Stimulated activated naive CD4-positive, alpha-beta T cell (primary cell): ENCODE measurements around the gene AHI1.

Source experiments
- DNase-seq, 6 experiments: peaks; one replicate each; lab custom pipeline; 2025; lab: John Stamatoyannopoulos, UW

AHI1 gene

DNA sequence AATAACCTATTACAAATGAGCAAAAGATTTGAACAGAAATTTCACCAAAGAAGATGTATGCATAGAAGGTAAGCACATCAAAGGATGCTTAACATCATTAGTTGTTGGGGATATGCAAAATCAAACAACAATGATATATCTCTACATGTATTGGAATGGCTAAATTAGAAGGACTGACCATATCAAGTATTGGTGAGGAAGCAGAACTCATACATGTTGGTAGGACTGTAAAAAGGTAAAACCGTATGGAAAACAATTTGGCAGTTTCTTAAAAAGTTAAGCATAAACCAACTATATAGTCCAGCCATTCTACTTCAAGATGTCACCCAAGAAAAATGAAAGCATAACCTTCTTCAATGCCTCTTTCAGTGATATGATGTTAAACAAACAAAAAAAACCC lies 202.5 kb downstream of the AHI1 start:
- DNase-seq, result no peak

DNA sequence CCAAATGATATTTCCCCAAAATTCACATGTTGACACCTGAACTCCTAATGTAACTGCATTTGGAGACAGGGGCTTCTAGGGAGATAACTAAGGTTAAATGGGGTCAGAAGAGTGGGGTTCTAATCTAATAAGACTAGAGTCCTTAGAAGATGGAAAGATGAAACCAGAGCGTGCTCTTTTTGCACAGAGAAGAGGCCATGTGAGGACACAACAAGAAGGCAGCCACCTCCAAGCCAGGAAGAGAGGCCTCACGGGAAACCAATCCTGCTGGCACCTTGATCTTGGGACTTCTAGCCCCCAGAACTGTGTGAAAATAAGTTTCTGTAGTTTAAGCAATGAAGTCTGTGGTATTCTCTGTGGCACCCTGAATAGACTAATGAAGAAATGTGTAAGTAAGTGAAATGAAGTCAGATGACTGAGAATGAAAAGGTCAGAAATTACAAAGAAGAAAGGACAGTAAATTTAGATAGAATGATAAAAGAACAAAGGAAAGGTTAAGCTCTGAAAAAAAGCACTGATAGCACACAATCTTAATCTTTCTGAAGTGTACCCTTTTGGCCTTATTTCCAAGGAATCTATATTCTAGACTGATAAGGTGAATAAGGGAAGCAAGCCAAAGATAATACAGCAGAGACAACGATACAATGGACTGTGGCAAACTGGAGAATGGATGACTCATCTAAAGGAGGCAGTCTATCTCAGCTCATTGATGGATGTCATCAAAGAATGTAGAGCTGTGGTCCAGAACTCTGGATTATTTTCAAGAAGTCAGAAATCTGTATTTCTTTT lies 206.1 kb downstream of the AHI1 start:
- no peak for DNase-seq

DNA sequence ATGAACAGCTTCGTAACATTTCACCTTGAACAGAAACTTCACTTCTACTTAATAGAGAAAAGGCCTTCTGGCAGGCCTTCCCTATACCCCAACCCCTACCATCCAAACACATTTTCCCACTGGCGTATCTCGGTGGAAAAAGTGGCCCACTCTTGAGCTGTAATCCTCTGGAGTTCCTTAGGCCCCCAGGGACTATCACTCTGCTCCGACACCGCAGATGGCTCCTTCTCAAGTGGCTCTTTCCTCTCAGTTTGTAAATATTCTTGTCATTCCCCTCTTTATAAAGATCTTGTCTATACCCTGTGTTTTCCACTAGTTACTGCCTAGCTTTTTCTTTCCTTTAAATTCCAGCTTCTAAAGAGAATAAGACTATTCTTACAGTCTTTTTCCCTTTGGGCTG lies 207.7 kb downstream of the AHI1 start:
- DNase-seq, result no peak

DNA sequence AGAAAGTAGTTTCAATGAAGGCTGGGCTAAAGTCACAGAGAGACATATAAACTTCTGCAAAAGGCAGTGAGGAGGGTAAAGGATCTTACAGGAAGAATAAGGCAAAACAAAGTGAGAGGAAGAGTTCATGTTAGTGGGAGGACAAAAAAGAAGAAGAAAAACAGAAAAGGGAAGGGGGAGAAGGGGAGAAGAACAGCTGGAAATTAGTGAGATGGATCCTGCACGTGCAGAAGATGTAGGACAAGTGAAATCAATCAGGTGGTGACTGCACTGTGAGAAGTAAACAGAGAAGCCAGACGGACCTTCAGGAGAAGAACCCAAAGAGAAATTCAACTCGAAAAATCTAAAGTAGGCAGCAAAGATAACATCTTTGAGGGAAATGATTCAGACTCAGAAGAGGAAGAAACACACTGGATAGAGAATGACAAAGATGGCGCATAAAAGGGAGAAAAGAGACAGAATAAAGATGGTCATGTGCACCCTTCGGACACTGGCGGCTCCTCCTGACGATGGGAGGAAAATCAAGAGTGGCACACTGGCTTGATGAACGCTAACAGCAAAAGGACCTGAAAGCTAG lies 210.5 kb downstream of the AHI1 start:
- DNase-seq, result no peak

DNA sequence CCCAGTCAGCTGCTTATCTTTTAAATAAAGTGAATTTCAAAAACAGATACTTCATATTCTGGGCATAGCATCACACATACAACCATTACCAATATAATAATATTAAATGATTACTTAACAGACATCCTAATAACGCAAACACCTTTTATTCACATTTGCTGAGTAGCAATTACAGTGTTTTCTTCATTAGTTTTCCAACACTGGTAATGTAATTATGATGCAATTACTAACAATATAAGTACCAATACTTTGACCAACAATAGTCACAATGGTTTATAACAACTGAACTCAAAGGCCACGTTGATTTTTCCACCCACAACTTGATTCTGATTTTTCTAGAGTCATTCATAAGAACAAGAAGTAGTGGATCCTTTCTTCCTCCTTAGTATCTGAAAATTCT lies 212.4 kb downstream of the AHI1 start:
- DNase-seq, result no peak

DNA sequence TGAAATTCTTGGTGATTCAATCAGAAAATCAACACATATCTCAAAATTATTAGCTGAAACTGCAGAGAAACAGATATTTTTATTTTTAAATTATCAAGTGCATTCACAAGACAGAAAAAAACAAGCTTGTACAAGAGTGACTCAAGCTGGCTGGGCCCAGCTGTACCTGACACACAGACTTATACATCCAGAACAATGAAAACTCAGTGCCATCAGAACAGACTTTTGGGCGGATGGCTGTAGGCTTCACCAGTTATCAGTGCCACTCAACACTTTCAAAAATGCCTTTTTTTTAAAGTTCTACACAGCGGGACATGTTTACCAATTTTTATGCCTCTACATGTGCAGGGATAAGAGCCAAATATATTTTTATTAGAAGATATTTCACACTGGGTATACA lies 213.6 kb downstream of the AHI1 start:
- DNase-seq, result no peak

DNA sequence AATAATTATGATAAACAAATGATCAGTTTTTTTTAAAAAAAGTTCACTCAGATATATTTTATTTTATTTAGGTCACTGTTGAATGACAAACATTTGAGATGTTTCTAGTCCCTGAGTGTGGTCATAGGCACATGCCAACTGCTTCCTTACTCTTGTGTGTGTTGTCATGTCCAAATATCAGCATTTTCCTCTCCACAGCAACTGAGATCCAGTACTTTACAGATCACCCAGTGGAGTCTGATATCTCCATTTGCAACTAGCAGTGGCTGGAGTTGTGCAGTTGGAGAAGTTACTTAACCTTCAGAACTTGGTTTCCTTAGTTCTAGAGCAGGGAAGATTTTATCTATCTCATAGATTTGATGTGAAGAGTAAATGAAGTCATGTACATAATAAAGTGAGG lies 215.1 kb downstream of the AHI1 start:
- DNase-seq, result no peak

DNA sequence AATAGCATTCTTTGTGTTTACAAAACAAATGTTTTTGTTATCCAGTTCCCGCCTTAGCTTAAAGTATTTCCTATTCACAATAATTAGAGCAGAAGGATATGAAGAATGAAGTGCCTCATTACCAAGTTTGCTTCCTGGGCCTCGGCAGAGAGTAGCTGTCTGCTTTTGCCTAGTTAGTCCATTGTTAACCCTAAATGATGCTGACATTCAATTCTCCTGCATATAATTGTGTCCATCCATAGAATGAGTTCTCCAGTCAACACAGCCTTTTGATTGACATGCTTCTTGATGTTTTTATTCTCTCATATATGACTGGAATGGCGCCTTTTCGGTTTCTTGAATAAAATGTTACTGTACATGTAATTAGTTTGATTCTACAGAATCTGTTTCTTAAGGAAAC lies 215.6 kb downstream of the AHI1 start:
- DNase-seq, result no peak

DNA sequence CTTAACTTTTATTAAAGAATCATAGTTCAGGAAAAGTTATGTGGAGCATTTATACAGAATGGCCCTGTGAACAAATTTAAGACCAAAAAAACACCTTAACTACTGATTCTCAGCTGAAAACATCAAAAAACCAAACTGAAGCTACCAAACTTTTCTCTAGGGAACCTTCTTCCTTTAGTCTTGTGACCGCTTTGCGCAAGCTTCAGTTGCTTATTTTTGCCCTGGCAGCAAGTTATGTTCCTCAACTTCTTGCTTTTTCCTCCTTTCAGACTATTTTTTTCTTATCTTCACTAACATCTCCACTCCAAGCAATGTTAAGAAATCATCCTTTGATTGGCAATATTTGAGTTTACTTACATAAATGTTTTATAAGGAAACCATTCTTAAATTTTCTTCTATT lies 216.3 kb downstream of the AHI1 start:
- no peak for DNase-seq

DNA sequence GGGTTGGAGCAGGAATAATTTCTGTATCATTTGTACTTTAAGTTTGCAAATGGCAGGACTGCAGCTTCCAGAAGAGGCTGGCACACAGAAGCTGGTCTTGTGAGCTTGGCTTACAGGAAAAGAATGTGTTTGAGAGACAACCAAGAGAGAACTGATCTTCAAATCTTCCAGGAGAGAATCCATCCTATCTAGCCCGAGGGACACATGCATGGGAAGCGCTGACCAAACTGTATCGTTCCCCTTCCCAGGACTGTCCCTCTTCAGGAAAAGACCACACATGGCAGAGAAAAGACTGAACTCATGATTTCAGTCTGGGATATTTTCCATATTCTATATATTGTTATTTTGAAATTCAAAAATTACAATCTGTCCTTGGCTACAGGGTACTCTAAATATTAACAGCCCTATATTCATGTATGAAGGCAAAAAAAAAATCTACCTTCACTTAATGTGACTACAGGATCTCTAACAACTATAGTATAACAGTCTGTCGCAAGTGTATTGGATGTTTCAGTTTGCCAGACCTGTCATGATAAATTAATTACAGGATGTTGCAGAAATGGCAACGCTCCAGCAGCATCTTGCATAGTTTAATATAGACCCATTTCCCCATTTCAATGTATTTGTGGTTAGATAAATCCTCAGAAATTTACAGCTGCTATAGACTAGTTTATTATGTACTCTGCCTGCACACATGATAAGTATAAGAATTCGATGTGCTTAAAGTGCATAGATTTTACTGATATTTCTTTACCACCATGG lies 217.0 kb downstream of the AHI1 start:
- DNase-seq, result no peak

DNA sequence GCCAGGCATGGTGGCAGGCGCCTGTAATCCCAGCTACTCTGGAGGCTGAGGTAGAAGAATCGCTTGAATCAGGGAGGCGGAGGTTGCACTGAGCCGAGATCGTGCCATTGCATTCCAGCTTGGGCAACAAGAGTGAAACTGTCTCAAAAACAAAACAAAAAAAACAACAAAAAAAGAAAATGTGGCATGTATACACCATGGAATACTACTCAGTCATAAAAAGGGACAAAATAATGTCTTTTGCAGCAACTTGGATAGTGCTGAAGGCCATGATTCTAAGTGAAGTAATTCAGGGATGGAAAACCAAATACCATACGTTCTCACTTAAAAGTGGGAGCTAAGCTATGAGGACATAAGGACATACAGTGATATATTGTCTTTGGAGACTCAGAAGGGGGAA lies 220.1 kb downstream of the AHI1 start:
- no peak for DNase-seq

DNA sequence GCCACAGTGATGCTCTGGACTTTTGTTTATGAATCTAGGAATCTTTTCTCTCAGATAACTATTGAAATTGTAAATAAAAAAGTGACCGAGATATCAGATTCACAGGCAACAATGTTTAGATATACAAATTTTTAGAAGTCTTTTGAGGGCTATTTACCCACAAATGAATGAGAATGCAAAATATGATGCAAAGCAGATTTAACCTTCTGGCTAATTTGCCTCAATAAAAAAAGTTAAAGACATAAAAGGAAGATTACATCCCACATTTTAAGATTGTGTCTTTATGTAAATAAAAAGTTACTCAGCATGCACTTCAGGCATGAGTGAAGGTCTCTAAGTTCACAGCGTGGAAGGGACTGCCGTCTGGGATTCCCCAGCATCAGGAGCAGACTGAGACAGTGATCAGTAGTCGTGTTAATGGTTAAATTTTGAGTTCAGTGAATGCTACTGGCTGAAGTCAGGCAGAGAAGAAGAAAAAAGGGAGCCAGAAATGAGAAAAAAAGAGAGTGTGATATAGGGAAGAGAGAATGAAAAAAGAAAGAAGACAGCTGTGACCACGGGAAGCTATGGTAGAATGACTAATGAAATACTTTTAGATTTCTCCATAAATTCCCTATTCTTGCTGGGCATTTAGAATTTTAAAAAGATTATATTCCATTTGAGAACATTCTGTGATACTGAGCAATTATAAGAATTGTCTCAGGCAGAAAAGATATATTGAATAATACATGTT lies 222.8 kb downstream of the AHI1 start:
- no peak for DNase-seq

DNA sequence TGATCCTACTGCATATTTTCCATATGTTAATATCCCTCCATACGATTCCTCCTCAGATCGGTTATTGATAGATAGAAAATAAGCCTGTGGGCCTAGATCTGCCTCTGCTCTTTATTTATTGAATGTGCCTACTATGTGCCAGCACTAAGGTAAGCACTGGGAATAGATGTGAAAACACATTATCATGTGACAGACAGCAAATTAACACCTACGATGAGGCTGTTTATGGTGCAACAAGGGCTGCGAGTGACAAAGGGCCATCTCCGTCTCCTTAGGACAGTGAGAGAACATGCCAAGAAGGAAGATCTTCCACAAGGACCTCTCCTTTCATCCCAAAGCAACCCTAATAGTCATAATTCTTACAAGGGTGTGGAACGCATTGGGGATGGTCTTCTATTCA lies 225.9 kb downstream of the AHI1 start:
- DNase-seq, result no peak

DNA sequence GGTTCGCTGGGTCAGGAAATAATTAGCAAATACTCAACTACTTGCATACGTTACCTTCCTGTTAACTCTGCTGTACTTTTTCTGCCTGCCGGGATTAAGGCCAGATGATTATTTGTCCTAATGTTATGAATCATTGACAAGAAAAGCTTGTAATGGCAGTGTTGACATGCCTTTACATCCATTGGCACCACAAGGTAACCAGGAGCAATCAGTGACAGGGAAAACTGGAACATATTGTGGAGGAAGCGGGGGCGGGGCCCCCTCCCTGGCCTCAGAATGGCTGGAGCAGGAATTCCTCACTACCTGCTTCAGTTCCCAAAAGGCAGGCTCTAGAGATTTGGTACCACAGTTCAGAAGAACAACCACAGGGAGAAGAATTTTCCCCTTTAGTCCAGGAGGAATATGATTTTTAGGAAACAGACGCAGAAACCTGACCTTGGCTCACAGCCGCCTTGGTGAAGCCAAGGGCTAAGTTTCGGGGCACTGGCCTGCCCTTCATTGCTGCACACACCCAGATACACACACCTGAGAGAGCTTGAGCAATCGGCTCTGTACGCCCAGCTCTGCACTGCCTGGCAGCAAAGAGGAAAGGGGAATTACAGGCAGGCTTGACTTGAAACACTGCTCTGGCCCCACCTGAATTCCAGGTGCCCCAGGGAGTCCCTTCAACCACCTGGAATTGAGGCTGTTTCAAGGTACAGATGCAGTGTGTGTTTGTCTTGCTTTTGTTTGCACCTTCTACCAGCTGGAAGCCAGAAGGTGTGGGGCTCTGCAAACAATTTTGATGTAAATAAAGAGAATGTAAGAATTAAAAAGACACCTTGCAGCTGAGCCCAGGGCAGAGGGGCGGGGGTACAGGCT lies 226.6 kb downstream of the AHI1 start:
- DNase-seq, result no peak

DNA sequence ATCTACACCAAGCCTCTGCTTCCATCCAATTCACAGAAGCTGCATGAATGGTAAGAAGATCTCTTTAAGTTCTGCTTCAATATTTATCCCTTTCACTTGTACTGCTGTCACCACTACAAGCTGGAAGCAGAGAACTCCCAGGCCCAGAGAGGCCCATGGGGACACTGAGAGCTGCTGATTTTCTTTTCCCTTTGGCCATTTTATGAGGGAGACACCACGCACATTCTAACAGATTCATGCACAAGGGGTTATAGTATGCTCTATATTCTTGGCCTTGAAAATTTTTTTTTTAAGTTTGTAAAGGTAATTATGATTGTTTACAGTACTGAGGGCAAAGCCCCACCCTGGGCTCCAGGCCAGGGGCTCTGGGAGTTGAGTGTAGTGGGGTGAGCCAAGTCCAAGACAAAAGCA lies 228.1 kb downstream of the AHI1 start:
- DNase-seq, result no peak

DNA sequence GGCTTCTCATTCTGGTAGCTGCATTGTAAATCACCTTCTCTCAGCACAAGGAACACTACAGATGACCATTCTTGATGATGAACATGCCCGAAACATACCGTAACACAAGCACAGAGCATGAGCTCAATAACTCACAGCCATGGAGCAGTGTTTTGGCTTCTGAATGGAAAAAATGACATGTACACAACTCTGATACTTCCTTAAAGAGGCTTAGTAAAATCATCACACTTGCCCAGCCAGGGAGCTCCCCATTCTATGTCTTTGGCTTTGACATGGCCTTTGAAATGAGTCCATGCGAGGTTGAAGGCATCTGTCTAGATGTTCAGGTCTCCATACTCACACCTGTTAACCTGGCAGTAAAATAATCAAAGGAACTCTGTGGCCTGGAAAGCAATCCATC lies 228.8 kb downstream of the AHI1 start:
- no peak for DNase-seq

DNA sequence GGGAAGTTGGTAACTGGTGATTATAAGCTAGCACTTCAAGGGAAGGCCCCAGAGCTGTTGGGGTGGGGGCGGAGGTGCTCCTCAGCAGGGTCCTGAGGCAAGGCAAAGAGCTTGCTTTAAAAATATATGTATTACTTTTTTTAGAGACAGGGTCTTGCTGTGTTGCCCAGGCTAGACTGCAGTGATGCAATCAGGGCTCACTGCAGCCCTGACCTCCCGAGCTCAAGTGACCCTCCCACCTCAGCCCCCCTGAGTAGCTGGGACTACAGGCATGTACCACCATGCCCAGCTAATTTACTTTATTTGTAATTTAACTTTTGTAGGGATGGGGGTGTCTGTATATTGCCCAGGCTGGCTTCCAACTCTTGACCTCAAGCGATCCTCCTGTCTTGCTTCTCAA lies 229.3 kb downstream of the AHI1 start:
- no peak for DNase-seq

DNA sequence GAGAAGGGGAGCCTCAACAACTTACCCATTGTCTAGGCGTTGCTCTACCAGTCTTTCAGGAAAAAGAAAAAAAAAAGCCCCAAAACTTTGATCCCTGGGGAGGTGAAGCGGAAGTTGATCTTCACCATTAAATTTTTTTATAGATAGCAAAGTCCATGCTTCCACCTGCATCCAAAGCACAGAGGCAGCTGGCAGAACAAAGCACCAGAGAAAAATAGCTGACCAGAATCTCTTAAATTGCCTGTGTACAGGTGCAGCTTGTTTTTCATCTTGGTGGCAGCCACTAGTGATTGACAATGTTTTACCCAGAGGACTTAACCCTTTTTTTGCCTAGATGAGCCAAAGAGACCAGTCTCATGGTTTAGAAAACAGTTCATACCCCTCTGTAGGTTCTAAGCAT lies 230.5 kb downstream of the AHI1 start:
- no peak for DNase-seq

DNA sequence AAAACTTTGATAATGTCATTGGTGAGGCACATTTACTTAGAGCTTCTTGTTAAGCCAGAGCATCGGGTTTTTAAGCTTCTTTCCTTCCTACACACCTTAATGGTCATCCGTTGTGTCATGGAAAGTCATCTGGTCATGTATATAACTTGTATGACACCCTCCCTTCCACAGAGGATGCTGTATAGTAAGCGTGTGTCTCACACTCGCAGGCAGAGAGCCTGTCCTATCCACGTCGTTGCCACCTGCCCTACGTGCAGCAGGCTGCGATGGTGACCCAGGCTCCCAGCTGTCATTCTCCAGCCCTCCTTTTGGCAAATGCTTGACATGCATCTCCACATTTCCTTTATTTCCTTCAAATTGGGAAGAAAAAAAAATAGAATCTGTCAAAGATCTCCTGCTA lies 230.9 kb downstream of the AHI1 start:
- no peak for DNase-seq

DNA sequence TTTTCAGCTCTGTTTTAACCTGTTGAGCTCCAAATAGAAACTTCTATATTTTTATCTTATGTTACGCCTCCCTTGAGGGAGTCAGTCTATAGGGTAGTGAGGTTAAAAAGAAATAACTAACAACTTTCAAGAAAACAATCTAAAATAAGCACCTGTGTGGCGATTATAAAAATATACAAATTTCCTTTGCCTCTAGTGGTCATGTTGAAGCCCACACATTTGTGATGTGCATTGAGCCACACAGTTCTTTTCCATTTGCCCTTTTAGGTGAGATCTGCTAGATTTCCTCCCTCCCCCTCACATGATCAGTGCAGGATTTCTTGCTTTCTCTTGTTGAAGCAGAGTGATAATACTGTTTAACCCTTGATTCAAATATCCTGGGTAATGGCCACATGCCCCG lies 232.3 kb downstream of the AHI1 start:
- DNase-seq, result no peak

DNA sequence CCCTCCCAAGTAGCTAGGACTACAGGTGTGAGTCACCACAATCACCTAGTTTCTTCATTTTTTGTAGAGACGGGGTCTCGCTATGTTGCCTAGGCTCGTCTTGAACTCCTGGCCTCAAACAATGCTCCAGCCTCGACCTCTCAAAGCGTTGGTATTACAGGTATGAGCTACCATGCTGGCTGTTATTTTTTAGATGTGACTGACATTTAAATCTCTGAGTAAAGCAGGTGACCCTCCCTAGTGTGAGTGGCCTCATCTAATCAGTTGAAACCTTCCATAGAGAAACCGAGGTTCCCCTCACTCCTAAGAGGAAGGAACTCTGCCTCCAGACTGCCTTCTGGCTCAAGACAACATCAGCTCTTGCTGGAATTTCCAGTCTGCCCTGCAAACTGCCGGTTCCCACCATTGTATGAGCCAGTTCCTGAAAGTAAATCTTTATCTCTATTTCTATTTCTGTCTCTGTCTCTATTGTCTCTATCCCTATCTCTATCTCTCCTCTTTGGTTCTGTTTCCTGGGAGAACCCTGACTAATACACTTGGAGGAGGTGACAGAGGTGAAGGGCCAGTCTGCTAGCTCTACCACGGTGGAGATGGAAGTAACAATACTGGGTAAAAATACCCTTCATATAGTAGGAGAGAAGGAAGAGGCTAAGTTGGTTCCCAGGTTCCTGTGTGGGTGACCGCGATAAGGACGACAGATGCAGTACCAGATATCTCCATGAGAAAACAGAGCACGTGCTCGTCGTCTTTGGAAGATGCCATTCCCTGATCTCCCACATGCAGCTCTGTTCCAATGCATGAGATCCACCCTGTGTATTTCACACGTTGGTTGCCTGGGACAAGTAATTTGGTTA lies 235.4 kb downstream of the AHI1 start:
- no peak for DNase-seq
